ENCODE data around the gene TTC5.
"Not testable (repeated sequence)": the region's sequence is repeated elsewhere in the genome, so short reads cannot be mapped to it uniquely, and the experiment has no call there.

TTC5 gene

GRCh38 chr14:20305265-20306078, at the start of gene TTC5:
Gene TTC5, minus strand, starts transcription at chr14:20305951. Its CDS starts 14 bp downstream, at chr14:20305937.
- peak; percentile 92 for DNase-seq

GRCh38 chr14:20350860-20351259, 45.1 kb upstream of the TTC5 start:
- DNase-seq = no peak

GRCh38 chr14:20350282-20350681, 44.5 kb upstream of the TTC5 start:
- no peak for DNase-seq

- no peak for DNase-seq
Measured at GRCh38 chr14:20347747-20348146, 42.0 kb upstream of the TTC5 start.

- no peak for DNase-seq
Measured at GRCh38 chr14:20346713-20347112, 41.0 kb upstream of the TTC5 start.

GRCh38 chr14:20345366-20345765, 39.6 kb upstream of the TTC5 start:
- no peak for DNase-seq

- DNase-seq = peak; percentile 47
Measured at GRCh38 chr14:20343862-20344220, 38.1 kb upstream of the TTC5 start.

GRCh38 chr14:20343092-20343861, 37.5 kb upstream of the TTC5 start, which contains the start of gene PARP2:
Gene PARP2, plus strand, starts transcription at chr14:20343635. Its CDS starts 7 bp downstream, at chr14:20343642.
- DNase-seq = peak; percentile 100

GRCh38 chr14:20341646-20342045, 35.9 kb upstream of the TTC5 start:
- DNase-seq = no peak

GRCh38 chr14:20341032-20341431, 35.3 kb upstream of the TTC5 start:
- DNase-seq = not testable (repeated sequence)

GRCh38 chr14:20334017-20334416, 28.3 kb upstream of the TTC5 start:
- DNase-seq = no peak

- DNase-seq = no peak
Measured at GRCh38 chr14:20333494-20333841, 27.7 kb upstream of the TTC5 start.

- DNase-seq = peak; percentile 90
Measured at GRCh38 chr14:20332788-20333493, 27.2 kb upstream of the TTC5 start, which contains the start of gene CCNB1IP1. Gene CCNB1IP1, minus strand, starts transcription at chr14:20333279. Its CDS starts 16,756 bp downstream, at chr14:20316523.

- DNase-seq = no peak
Measured at GRCh38 chr14:20332431-20332787, 26.7 kb upstream of the TTC5 start.

GRCh38 chr14:20331053-20331613, 25.4 kb upstream of the TTC5 start:
- peak; percentile 43 for DNase-seq

- DNase-seq = no peak
Measured at GRCh38 chr14:20329355-20329754, 23.6 kb upstream of the TTC5 start.

- DNase-seq = no peak
Measured at GRCh38 chr14:20328705-20329104, 23.0 kb upstream of the TTC5 start.

- peak; percentile 85 for DNase-seq
Measured at GRCh38 chr14:20327005-20327869, 21.5 kb upstream of the TTC5 start.

- no peak for DNase-seq
Measured at GRCh38 chr14:20317720-20318119, 12.0 kb upstream of the TTC5 start.

GRCh38 chr14:20314026-20314425, 8.3 kb upstream of the TTC5 start:
- no peak for DNase-seq

- no peak for DNase-seq
Measured at GRCh38 chr14:20306079-20306423, 300 bp upstream of the TTC5 start.

GRCh38 chr14:20302042-20302755, 3.6 kb downstream of the TTC5 start:
- peak; percentile 42 for DNase-seq
